Testis (tissue), 3 donors: ENCODE data around the gene C11orf24. TPM values are rescaled to one million over a fixed set of nuclear protein-coding genes. Genes with fewer than 3 reads are reported as not detected.

Experiments
- DNase-seq: peaks from one replicate; pipeline ENCODE4 v3.0.0-alpha.2; 2019
- H3K27ac ChIP-seq, 2 donors: fragments of 200-600 bp; sonication (generic); one replicate each; pipeline ENCODE4 v1.5.1; 2019
- H3K27me3 ChIP-seq: fragments of 200-600 bp; sonication (generic); one replicate; pipeline ENCODE4 v1.5.1; 2019
- H3K36me3 ChIP-seq: fragments of 200-600 bp; sonication (generic); one replicate; pipeline ENCODE4 v1.5.1; 2017; ENCODE audit warnings: low read depth; ENCODE audit errors: missing control alignments
- H3K4me1 ChIP-seq: fragments of 200-600 bp; sonication (generic); one replicate; pipeline ENCODE4 v1.5.1; 2019
- H3K4me3 ChIP-seq, 2 donors: fragments of 200-600 bp; sonication (generic); one replicate each; pipeline ENCODE4 v1.5.1; 2017 to 2019
- H3K9me3 ChIP-seq: fragments of 200-600 bp; sonication (generic); one replicate; pipeline ENCODE4 v1.5.1; 2017
- POLR2A ChIP-seq: fragments of 450-650 bp; IDR thresholded peaks from one replicate; pipeline ENCODE4 v1.6.1; 2017; ENCODE audit warnings: antibody characterized with exemption, mild to moderate bottlenecking, moderate library complexity
- WGBS, 2 donors: methylation state at CpG; one replicate each; pipeline ENCODE4 v1.1.5; 2018; 5-methylcytosine and 5-hydroxymethylcytosine counted together
- intact Hi-C: fragments of 100-400 bp; cut with DNase I; formaldehyde crosslinking; loops from one replicate; pipeline ENCODE4 v1.15.1; 2023; ENCODE audit warnings: low total_unique reads
- polyA plus RNA-seq: library from polyadenylated mRNA; stranded (reverse); fragments of 350-450 nt; fragmentation: Illumina TruSeq; extraction: RNeasy Lipid Tissue Mini Kit (QIAGEN cat#74804); gene quantifications from one replicate; pipeline ENCODE4 v1.2.3, GENCODE V29; 2014; ENCODE audit warnings: low read depth, low replicate concordance; ENCODE audit not compliant: insufficient read depth
- total RNA-seq, 2 donors: library from RNA; depleted of rRNA; stranded (reverse); fragments of >200 nt; gene quantifications; one replicate each; pipeline ENCODE4 v1.2.3, GENCODE V29; 2016
- TF ChIP-seq, protein P1 (sequence below), 3 experiments: fragments of 450-650 bp in 2 of 3; fragments of 200-600 bp in 1 of 3; sonication (generic) in 1 of 3; IDR thresholded peaks; one replicate each; pipeline ENCODE4 v1.5.1; 2016 to 2019; ENCODE audit warnings: antibody characterized with exemption in 3 of 3, mild to moderate bottlenecking in 2 of 3, moderate library complexity in 1 of 3

Gene C11orf24
- total and polyA plus RNA-seq, 3 donors from 2014 or later = 29.6 to 87.7 (median 65.7) TPM

DNA sequence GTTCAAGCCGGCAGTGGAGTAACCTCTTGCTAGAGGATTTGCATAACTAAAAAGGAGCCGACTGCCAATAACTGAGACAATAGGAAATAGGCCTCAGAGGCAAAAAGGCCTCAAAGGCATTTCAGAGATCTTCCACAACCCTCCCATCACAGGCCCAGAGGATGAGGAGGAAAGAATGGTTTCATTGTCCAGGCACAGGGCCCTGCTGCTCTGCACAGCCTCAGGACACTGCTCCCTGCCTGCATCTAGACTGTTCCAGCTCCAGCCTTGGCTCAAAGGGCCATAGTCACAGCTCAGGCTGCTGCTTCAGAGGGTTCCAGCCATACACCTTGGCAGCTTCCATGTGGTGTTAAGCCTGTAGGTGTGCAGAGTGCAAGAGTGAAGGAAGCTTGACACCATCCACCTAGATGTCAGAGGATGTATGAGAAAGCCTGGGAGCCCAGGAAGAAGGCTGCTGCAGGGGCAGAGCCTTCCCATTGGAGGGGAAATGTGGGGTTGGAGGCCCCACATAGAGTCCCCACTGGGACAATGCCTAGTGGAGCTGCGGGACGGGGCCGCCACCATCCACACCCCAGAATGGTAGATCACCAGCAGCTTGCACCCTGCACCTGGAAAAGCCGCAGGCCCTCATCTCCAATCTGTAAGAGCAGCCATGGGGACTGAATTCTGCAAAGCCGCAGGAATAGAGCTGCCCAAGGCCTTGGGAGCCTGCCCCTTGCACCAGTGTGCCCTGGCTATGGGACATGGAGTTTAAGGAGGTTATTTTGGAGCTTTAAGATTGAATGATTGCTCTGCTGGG is 32.4 kb upstream of the C11orf24 start:
- intact Hi-C loops = loop anchor here (5.0 kb wide), 1 partner anchor 42 kb away; no protein-coding TSS in a partner anchor
- 89 to 95% methylated on average over 7 of the region's 7 CpGs for WGBS, 2 donors

DNA sequence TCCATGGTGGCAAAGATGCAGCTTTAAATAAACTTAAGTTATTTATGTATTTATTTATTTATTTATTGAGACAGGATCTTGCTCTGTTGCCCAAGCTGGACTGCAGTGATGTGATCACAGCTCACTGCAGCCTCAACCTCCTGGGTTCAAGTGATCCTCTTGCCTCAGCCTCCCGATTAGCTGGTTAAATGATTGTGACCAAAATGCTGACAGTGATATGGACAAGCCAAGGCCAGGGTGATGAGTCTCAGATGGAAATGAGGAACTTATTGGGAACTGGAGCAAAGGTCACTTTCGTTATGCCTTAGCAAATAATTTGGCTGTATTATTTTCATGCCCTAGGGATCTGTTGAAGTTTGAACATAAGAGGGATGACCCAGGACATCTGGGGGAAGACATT is 31.3 kb upstream of the C11orf24 start:
- 85 to 91% methylated on average over 2 of the region's 2 CpGs for WGBS, 2 donors
- Histone ChIP-seq H3K4me3 (no peak overlapping the region), H3K27ac (no peak overlapping the region), H3K27me3 (no peaks in the 10 kb centered on the region), H3K9me3 (no peaks in the 10 kb centered on the region), H3K4me1 (peaks cover under 1% of the 10 kb centered on the region), H3K36me3 (no peaks in the 10 kb centered on the region)
- TF ChIP-seq, protein P1, sequence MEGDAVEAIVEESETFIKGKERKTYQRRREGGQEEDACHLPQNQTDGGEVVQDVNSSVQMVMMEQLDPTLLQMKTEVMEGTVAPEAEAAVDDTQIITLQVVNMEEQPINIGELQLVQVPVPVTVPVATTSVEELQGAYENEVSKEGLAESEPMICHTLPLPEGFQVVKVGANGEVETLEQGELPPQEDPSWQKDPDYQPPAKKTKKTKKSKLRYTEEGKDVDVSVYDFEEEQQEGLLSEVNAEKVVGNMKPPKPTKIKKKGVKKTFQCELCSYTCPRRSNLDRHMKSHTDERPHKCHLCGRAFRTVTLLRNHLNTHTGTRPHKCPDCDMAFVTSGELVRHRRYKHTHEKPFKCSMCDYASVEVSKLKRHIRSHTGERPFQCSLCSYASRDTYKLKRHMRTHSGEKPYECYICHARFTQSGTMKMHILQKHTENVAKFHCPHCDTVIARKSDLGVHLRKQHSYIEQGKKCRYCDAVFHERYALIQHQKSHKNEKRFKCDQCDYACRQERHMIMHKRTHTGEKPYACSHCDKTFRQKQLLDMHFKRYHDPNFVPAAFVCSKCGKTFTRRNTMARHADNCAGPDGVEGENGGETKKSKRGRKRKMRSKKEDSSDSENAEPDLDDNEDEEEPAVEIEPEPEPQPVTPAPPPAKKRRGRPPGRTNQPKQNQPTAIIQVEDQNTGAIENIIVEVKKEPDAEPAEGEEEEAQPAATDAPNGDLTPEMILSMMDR (IDR thresholded peaks at IDR 0.05) = no peak
- TF ChIP-seq POLR2A = no peak
- intact Hi-C loops = loop anchor here (5.0 kb wide), 1 partner anchor 41 kb away; no protein-coding TSS in a partner anchor
- DNase-seq = no peak

More for the DNA sequence above, 32.4 kb upstream of the C11orf24 start:
- H3K36me3 ChIP-seq = no peaks in the 10 kb centered on the region
- H3K4me3 ChIP-seq = no peak overlapping the region
- no peak for DNase-seq
- no peaks in the 10 kb centered on the region for H3K27me3 ChIP-seq
- no peaks in the 10 kb centered on the region for H3K9me3 ChIP-seq
- no peaks in the 10 kb centered on the region for H3K4me1 ChIP-seq
- TF ChIP-seq, protein P1 (IDR thresholded peaks at IDR 0.05) = no peak
- TF ChIP-seq POLR2A = no peak
- no peak overlapping the region for H3K27ac ChIP-seq

DNA sequence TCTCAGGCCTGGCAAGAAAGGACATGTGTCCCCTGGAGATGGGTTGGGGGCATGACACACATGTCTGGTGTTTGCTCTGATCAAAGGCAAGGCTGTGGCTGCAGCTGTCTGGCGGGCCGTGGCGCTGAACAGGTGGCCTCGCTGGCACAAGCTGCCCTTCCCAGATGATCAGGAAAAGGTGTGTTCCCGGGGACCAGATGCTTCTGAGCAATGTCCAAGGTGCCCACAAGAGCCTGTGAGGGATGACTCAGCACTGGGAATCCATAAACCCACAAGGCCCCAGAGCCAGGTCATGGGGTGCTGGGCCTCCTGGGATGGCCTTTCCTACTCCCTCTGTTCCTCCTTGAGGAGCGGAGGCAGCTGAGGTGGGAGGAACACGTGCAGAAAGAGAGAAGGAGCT is 30.9 kb upstream of the C11orf24 start:
- intact Hi-C loops = loop anchor here (5.0 kb wide), 1 partner anchor 40 kb away; no protein-coding TSS in a partner anchor
- no peaks in the 10 kb centered on the region for H3K9me3 ChIP-seq
- H3K36me3 ChIP-seq = no peaks in the 10 kb centered on the region
- no peaks in the 10 kb centered on the region for H3K27me3 ChIP-seq
- 63 to 86% methylated on average over 3 to 7 of the region's 7 CpGs for WGBS, 2 donors
- no peak for DNase-seq
- no peak overlapping the region for H3K4me3 ChIP-seq
- no peak overlapping the region for H3K27ac ChIP-seq
- peaks cover 5% of the 10 kb centered on the region for H3K4me1 ChIP-seq
- TF ChIP-seq, protein P1 (IDR thresholded peaks at IDR 0.05) = no peak
- no peak for TF ChIP-seq POLR2A

GRCh38 chr11:68302256-68302655 is 30.5 kb upstream of the C11orf24 start:
- 79 to 82% methylated on average over 5 of the region's 5 CpGs for WGBS, 2 donors
- no peaks in the 10 kb centered on the region for H3K27me3 ChIP-seq
- no peak overlapping the region for H3K4me3 ChIP-seq
- no peak for DNase-seq
- H3K4me1 ChIP-seq = peaks cover 6% of the 10 kb centered on the region
- no peak overlapping the region for H3K27ac ChIP-seq
- no peaks in the 10 kb centered on the region for H3K36me3 ChIP-seq
- intact Hi-C loops = loop anchor here (5.0 kb wide), 1 partner anchor 40 kb away; no protein-coding TSS in a partner anchor
- TF ChIP-seq, protein P1 (IDR thresholded peaks at IDR 0.05) = no peak
- no peak for TF ChIP-seq POLR2A
- no peaks in the 10 kb centered on the region for H3K9me3 ChIP-seq
